Osteocyte (in vitro differentiated cells): ENCODE results near the gene ZER1. TPM values are rescaled to one million over a fixed set of nuclear protein-coding genes. Genes with fewer than 3 reads are reported as not detected.

Experiments used
- DNase-seq: peaks from one replicate; pipeline ENCODE4 v3.0.0; 2021; ENCODE audit warnings: mixed read lengths; ENCODE audit not compliant: unreplicated experiment; ENCODE audit errors: extremely low spot score
- H3K27ac Mint-ChIP-seq: one replicate; pipeline ENCODE4 v1.8.0; 2021; ENCODE audit warnings: mild to moderate bottlenecking, mixed read lengths; ENCODE audit not compliant: unreplicated experiment
- H3K27me3 Mint-ChIP-seq: one replicate; pipeline ENCODE4 v1.8.0; 2021; ENCODE audit warnings: mixed read lengths; ENCODE audit not compliant: unreplicated experiment
- H3K36me3 Mint-ChIP-seq: one replicate; pipeline ENCODE4 v1.8.0; 2021; ENCODE audit warnings: mixed read lengths; ENCODE audit not compliant: unreplicated experiment
- H3K4me1 Mint-ChIP-seq: one replicate; pipeline ENCODE4 v1.8.0; 2021; ENCODE audit warnings: mixed read lengths; ENCODE audit not compliant: unreplicated experiment
- H3K4me3 Mint-ChIP-seq: one replicate; pipeline ENCODE4 v1.8.0; 2021; ENCODE audit warnings: mild to moderate bottlenecking, moderate library complexity, mixed read lengths; ENCODE audit not compliant: unreplicated experiment
- H3K9me3 Mint-ChIP-seq: one replicate; pipeline ENCODE4 v1.8.0; 2021; ENCODE audit warnings: mixed read lengths; ENCODE audit not compliant: unreplicated experiment
- total RNA-seq: library from RNA; stranded (reverse); gene quantifications from 2 replicates; pipeline ENCODE4 v1.2.1, GENCODE V29; 2021
- TF ChIP-seq, protein P1 (sequence below): fragments of 200-600 bp; sonication (generic); IDR thresholded peaks from 2 replicates; pipeline ENCODE4 v1.5.0; 2021; ENCODE audit warnings: antibody characterized with exemption, mild to moderate bottlenecking, moderate library complexity

The ZER1 gene
- total RNA-seq, 1 donor from 2014 or later, result 61.9 TPM

DNA sequence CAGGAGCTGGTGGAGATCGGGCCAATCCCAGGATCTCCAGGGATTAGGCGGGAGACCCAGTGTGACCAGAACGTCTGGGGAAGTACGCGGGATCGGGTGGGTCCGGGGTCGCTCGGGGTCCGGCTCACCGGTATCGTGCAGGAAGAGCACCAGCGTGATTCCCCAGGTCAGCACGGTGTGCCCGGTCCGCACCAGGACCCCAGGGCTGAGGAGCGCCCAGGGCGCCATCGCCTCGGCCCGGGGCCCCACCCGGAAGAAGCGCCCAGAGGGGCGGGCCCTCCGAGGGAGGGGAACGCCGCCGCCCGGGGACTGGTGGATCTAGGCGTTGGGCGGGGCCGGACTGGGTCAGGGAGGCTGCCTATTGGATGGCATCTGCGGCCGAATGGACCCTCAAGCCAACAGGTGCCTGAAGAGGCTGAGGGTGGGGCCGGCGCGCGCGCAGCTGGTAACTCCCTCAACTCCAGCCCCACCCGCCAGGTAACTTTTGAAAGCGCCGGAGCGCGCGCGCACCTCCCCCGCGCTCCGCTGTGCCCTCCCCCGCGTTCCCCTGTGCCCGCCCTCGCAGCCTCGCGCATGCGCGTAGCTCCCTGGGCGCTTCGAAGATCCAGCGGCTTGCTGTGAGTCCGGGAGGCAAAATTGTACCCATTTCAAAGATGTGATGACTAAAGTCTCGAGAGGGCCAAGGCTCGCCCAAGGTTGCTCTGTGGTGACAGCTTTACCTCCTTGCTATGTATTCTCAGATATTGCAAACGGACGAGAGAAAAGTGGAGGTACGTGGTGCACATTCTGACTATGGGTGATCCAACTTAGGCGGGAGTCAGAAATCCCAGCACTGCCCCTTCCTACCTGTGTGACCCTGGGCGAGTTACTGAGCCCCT lies 47.6 kb downstream of the ZER1 start, which contains the start of gene ZDHHC12:
ZDHHC12 (minus strand) TSS at position 262 of the 878 bp plus-strand sequence; CDS start at position 228, 34 bp downstream.
- H3K27me3 Mint-ChIP-seq, result no peaks in the 10 kb centered on the region
- H3K36me3 Mint-ChIP-seq, result no peaks in the 10 kb centered on the region
- H3K9me3 Mint-ChIP-seq, result no peaks in the 10 kb centered on the region
- peaks cover 24% of the 10 kb centered on the region for H3K4me1 Mint-ChIP-seq
- peak within 1 kb of the TSS; percentile 76 for H3K27ac Mint-ChIP-seq
- peak within 1 kb of the TSS; percentile 81 for H3K4me3 Mint-ChIP-seq
- TF ChIP-seq, protein P1, sequence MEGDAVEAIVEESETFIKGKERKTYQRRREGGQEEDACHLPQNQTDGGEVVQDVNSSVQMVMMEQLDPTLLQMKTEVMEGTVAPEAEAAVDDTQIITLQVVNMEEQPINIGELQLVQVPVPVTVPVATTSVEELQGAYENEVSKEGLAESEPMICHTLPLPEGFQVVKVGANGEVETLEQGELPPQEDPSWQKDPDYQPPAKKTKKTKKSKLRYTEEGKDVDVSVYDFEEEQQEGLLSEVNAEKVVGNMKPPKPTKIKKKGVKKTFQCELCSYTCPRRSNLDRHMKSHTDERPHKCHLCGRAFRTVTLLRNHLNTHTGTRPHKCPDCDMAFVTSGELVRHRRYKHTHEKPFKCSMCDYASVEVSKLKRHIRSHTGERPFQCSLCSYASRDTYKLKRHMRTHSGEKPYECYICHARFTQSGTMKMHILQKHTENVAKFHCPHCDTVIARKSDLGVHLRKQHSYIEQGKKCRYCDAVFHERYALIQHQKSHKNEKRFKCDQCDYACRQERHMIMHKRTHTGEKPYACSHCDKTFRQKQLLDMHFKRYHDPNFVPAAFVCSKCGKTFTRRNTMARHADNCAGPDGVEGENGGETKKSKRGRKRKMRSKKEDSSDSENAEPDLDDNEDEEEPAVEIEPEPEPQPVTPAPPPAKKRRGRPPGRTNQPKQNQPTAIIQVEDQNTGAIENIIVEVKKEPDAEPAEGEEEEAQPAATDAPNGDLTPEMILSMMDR, result no peak
- peak; percentile 94 for DNase-seq

DNA sequence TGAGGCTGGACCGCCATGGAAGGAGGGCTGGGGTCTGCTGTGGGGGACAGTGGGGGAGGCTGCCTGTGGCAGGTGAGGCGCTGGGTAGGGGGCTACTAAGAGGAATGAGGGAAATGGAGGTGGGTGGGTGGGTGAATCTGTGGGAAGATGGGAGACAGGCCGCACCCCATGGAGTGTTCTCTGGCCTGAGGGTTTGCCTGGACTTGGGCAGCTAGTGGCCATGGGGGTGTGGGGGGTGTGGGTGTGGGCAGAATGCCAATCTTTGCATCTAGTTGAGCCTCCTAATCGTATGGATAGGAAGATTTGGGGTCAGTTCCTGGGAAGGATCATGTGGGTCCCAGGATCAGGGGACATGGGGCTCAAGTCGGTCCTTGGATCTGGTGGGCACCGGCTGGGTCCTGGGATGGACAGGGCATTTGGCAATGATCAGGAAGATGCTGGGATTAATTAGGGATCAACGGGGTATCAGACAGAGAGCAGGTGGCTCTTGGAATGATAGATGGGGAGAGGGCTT lies 48.3 kb downstream of the ZER1 start:
- no peaks in the 10 kb centered on the region for H3K36me3 Mint-ChIP-seq
- no peaks in the 10 kb centered on the region for H3K27me3 Mint-ChIP-seq
- TF ChIP-seq, protein P1, result no peak
- peak overlapping the region; percentile 62 for H3K27ac Mint-ChIP-seq
- no peak for DNase-seq
- peaks cover 24% of the 10 kb centered on the region for H3K4me1 Mint-ChIP-seq
- no peaks in the 10 kb centered on the region for H3K9me3 Mint-ChIP-seq
- peak overlapping the region; percentile 81 for H3K4me3 Mint-ChIP-seq

DNA sequence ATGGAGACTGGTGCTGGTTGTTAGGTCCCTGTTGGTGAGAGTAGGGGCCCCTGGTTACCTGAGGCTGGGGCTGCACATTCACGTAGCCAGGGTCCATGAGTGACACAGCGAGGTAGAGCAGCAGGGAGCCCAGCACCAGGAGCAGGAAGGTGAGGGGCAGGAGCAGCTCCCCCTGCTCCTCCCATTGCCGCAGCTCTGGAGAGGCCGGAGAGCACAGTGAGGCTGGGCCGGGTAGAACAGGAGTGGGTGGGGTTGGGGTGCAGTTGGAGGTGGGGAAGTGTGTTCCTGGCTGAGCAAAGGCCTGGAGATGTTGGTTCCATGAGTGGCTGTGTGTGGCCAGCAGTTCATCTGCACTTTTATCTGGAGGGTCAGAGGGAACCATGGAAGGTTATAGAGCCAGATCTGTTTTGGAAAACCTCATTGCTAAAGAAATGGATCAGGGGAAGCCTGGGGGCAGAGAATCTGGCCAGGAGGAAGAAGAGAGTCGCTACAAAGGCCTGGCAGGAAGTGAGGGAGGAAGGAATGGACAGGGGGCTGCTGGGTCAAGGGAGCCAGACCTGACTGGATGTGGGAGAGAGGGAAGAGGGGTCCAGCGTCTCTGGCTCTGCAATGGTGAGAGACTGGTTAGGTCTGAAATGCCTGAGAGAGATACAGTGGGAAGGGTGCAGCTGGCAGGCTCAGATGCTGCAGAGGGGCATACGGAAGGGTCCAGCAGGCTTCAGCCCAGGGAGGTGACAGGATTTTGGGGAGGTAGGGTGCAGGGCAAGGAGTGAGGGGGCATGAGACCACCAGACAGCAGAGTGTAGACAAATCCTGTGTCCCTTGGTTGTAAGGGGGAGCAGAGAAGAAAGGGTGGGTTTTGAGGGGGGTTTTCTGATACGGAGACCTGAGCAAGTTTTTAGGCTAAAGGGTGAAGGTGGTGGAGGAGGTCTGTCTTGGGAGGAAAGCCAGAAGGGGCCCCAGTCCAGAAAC lies 49.1 kb downstream of the ZER1 start:
- Mint-ChIP-seq H3K4me1 (peaks cover 24% of the 10 kb centered on the region), H3K4me3 (peak overlapping the region; percentile 81), H3K36me3 (no peaks in the 10 kb centered on the region), H3K9me3 (no peaks in the 10 kb centered on the region), H3K27me3 (no peaks in the 10 kb centered on the region), H3K27ac (peak overlapping the region; percentile 53)
- TF ChIP-seq, protein P1, result no peak
- no peak for DNase-seq

DNA sequence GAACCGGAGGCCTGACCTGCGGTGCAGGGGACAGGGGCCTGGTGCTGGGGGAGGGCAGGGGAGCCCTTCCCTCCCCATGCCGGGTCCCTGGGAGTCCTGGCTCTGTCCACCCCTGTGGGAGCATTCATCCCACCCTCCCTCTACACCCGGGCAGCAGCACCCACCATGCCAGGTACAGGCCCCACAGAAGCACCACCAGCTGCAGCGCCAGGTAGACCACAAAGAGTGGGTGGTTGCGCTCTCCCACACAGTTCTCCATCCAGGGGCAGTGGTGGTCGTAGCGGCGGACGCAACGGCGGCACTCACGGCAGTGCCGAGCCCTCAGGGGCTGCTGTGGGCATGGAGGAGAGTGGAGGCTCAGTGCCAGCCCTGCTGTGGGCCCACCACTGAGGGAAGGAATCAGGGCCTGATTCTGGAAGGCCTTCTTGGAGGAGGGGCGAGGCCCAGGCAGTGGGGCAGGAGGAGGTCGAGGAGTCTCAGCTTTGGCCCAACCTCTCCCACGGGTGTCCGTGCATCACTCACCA lies 50.2 kb downstream of the ZER1 start:
- no peaks in the 10 kb centered on the region for H3K36me3 Mint-ChIP-seq
- no peaks in the 10 kb centered on the region for H3K27me3 Mint-ChIP-seq
- no peak overlapping the region for H3K27ac Mint-ChIP-seq
- no peaks in the 10 kb centered on the region for H3K9me3 Mint-ChIP-seq
- no peak for DNase-seq
- H3K4me1 Mint-ChIP-seq, result peaks cover 24% of the 10 kb centered on the region
- TF ChIP-seq, protein P1, result no peak
- no peak overlapping the region for H3K4me3 Mint-ChIP-seq
